ENCODE data around the gene CCDC63.
"Not testable (repeated sequence)": the region's sequence is repeated elsewhere in the genome, so short reads cannot be mapped to it uniquely, and the experiment has no call there.

CCDC63 gene

DNA sequence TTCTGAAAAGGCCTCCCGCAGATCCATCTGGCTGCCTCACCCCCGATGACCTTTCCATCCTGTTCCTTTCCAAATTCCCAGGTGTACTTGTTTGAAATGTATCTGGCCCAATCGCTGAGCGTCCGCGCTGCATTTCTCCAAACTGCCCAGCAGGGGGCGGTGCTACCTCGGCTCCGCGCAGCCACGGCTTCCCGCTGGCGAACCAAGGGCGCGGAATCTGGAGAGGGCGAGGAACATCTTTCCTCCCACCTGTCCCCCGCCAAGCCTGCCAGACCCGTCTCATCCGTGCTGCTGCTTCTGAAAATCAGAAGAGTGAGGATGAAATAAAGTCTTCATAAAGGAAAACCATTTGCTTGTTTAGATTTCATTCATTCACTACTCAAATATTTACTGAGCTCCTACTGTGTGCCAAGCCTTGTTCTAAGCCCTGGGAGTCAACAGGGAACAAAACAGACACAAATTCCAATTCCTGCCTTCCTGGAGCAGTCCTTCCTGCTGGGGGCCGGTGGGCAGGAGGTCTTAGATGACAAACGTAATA, 90.4 kb downstream of the CCDC63 start:
- TF ChIP-seq, protein P1, sequence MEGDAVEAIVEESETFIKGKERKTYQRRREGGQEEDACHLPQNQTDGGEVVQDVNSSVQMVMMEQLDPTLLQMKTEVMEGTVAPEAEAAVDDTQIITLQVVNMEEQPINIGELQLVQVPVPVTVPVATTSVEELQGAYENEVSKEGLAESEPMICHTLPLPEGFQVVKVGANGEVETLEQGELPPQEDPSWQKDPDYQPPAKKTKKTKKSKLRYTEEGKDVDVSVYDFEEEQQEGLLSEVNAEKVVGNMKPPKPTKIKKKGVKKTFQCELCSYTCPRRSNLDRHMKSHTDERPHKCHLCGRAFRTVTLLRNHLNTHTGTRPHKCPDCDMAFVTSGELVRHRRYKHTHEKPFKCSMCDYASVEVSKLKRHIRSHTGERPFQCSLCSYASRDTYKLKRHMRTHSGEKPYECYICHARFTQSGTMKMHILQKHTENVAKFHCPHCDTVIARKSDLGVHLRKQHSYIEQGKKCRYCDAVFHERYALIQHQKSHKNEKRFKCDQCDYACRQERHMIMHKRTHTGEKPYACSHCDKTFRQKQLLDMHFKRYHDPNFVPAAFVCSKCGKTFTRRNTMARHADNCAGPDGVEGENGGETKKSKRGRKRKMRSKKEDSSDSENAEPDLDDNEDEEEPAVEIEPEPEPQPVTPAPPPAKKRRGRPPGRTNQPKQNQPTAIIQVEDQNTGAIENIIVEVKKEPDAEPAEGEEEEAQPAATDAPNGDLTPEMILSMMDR (IDR thresholded peaks at IDR 0.05; ENCODE audit: control insufficient read depth, extremely low read depth, insufficient read depth), result peak; percentile 99
- DNase-seq (ENCODE audit: low read depth), result peak; percentile 26
- no peak overlapping the region for H3K4me3 ChIP-seq (ENCODE audit: low read depth, low read length)

DNA sequence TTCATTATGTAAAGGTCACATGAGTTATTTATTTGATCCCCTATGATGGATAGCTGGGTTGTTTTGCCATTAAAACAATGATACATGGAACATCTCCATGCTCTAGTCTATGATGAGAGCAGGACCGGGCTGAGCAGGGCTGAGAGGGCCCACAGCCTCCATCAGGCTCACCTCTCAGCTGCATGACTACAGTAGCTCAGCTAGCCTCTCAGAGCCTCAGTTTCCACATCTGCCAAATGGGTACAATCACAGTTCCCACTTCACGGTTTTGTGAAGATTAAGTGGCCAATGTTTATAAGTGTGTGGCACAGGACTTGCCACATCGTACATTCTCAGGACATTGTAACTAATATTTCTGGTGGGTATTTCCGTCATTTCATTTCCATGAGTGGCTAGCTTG, 93.5 kb downstream of the CCDC63 start:
- H3K4me3 ChIP-seq (ENCODE audit: low read depth, low read length), result no peak overlapping the region
- TF ChIP-seq, protein P1 (IDR thresholded peaks at IDR 0.05; ENCODE audit: control insufficient read depth, extremely low read depth, insufficient read depth), result no peak
- DNase-seq (ENCODE audit: low read depth), result no peak

- no peak overlapping the region for H3K4me3 ChIP-seq (ENCODE audit: low read depth, low read length)
- DNase-seq (ENCODE audit: low read depth), result no peak
- TF ChIP-seq, protein P1 (IDR thresholded peaks at IDR 0.05; ENCODE audit: control insufficient read depth, extremely low read depth, insufficient read depth), result no peak
Measured at GRCh38 chr12:110940933-110941332, 94.1 kb downstream of the CCDC63 start.

DNA sequence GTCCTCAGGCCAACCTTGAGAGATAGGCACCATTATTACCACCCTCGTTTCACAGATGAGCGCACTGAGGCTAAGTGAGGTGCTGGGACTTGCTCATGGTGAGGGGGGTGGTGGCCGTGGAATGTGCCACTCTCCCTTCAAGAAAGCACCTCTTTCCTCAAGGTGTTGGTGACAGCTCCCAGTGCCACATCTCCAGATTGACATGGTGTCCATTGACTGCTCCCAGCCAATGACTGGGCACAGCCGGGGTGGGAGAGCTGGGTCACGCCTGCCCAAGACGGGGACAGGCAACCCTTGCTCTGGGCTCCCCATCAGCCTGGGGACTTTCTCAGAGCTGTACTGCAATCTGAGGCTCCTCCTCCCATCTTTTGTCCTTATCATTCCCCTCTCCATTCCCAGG, 94.6 kb downstream of the CCDC63 start:
- DNase-seq (ENCODE audit: low read depth), result no peak
- TF ChIP-seq, protein P1 (IDR thresholded peaks at IDR 0.05; ENCODE audit: control insufficient read depth, extremely low read depth, insufficient read depth), result no peak

GRCh38 chr12:110943373-110943772, 96.6 kb downstream of the CCDC63 start:
- DNase-seq (ENCODE audit: low read depth), result no peak
- TF ChIP-seq, protein P1 (IDR thresholded peaks at IDR 0.05; ENCODE audit: control insufficient read depth, extremely low read depth, insufficient read depth), result no peak

More for the DNA sequence above, 94.6 kb downstream of the CCDC63 start:
- H3K4me3 ChIP-seq (ENCODE audit: low read depth, low read length), result no peak overlapping the region

DNA sequence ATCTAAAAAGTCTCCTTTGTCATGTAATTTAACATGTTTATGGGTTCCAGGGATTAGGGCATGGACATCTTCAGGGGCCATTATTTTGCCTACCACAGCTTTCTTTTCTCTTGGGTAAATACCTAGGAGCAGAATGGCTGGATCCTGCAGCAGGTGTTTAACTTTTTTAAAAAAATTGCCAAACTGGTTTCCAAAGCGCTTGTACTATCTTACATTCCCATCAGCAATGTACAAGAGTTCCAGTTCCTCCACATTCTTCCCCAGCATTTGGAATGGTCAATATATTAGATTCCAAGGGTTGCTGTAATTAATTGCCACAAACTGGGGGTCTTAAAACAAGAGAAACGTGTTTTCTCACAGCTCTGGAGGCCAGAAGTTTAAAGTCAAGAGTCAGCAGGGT, 101.3 kb downstream of the CCDC63 start:
- H3K4me3 ChIP-seq (ENCODE audit: low read depth, low read length), result no peak overlapping the region
- no peak for DNase-seq (ENCODE audit: low read depth)
- TF ChIP-seq, protein P1 (IDR thresholded peaks at IDR 0.05; ENCODE audit: control insufficient read depth, extremely low read depth, insufficient read depth), result no peak

More at GRCh38 chr12:110943373-110943772, 96.6 kb downstream of the CCDC63 start:
- H3K4me3 ChIP-seq (ENCODE audit: low read depth, low read length), result no peak overlapping the region

GRCh38 chr12:110950466-110950865, 103.7 kb downstream of the CCDC63 start:
- not testable (repeated sequence) for DNase-seq (ENCODE audit: low read depth); H3K4me3 ChIP-seq (ENCODE audit: low read depth, low read length)

DNA sequence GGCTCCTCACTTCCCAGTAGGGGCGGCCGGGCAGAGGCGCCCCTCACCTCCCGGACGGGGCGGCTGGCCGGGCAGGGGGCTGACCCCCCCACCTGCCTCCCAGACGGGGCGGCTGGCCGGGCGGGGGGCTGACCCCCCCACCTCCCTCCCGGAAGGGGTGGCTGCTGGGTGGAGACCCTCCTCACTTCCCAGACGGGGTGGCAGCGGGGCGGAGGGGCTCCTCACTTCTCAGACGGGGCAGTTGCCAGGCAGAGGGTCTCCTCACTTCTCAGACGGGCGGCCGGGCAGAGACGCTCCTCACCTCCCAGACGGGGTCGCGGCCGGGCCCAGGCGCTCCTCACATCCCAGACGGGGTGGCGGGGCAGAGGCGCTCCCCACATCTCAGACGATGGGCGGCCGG, 104.1 kb downstream of the CCDC63 start:
- DNase-seq (ENCODE audit: low read depth); H3K4me3 ChIP-seq (ENCODE audit: low read depth, low read length): not testable (repeated sequence)

Data from LNCaP clone FGC (cell line).